Measurements from ENCODE around the gene IPMK. TPM values are rescaled to one million over a fixed set of nuclear protein-coding genes. Genes with fewer than 3 reads are reported as not detected.

IPMK gene
- total and polyA plus RNA-seq, 2 experiments from 2014 or later = 5.5 to 17.8 TPM

DNA sequence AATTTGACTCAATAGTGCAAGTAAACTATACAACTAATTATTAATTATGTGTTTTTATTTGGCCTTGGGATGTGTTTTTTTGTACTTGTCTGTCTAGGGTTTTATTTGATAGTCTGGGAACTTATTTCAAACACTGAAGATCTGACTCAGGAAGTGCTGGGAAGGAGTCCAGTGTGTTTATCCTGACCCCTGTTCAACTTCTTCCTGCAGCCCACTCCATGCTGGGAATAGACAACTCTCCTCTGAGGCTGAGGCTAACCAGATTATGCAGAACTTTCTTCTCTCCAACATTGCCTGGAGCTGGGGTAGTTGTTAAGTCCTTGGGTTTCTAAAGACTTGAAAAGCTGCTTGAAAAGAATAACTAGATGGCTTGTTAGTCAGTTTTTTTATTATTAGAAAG is 8.2 kb upstream of the IPMK start:
- Histone ChIP-seq H3K4me1 (ENCODE audit: insufficient read depth) (peaks cover 9% of the 10 kb centered on the region; the same call in 1 of the 2 replicates), H3F3A (replicated peaks; ENCODE audit: low read depth) (no peaks in the 10 kb centered on the region), H3K9me2 (ENCODE audit: insufficient read depth) (no peaks in the 10 kb centered on the region), H3K27ac (ENCODE audit: low read depth) (no peak overlapping the region), H3K79me2 (replicated peaks; ENCODE audit: insufficient read depth) (peaks cover 60% of the 10 kb centered on the region), H4K20me1 (replicated peaks; ENCODE audit: insufficient read depth) (no peaks in the 10 kb centered on the region; the same call in 1 of the 2 replicates), H3K27me3 (ENCODE audit: insufficient read depth) (no peaks in the 10 kb centered on the region), H3K4me3 (no peak overlapping the region), H3K36me3 (ENCODE audit: insufficient read depth) (peaks cover 7% of the 10 kb centered on the region; the same call in 1 of the 2 replicates), H2AFZ (no peak overlapping the region), H3K4me2 (no peak overlapping the region)
- H3K27me3 Mint-ChIP-seq (ENCODE audit: insufficient read depth, low read depth, poor library complexity) = peaks cover 3% of the 10 kb centered on the region
- H3K27ac Mint-ChIP-seq = no peak overlapping the region
- no peak for DNase-seq (ENCODE audit: low spot score)
- ATAC-seq = no peak
- TF ChIP-seq, protein P1, sequence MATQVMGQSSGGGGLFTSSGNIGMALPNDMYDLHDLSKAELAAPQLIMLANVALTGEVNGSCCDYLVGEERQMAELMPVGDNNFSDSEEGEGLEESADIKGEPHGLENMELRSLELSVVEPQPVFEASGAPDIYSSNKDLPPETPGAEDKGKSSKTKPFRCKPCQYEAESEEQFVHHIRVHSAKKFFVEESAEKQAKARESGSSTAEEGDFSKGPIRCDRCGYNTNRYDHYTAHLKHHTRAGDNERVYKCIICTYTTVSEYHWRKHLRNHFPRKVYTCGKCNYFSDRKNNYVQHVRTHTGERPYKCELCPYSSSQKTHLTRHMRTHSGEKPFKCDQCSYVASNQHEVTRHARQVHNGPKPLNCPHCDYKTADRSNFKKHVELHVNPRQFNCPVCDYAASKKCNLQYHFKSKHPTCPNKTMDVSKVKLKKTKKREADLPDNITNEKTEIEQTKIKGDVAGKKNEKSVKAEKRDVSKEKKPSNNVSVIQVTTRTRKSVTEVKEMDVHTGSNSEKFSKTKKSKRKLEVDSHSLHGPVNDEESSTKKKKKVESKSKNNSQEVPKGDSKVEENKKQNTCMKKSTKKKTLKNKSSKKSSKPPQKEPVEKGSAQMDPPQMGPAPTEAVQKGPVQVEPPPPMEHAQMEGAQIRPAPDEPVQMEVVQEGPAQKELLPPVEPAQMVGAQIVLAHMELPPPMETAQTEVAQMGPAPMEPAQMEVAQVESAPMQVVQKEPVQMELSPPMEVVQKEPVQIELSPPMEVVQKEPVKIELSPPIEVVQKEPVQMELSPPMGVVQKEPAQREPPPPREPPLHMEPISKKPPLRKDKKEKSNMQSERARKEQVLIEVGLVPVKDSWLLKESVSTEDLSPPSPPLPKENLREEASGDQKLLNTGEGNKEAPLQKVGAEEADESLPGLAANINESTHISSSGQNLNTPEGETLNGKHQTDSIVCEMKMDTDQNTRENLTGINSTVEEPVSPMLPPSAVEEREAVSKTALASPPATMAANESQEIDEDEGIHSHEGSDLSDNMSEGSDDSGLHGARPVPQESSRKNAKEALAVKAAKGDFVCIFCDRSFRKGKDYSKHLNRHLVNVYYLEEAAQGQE (IDR thresholded peaks at IDR 0.05; ENCODE audit: unreplicated experiment) = no peak
- TF ChIP-seq, protein P2, sequence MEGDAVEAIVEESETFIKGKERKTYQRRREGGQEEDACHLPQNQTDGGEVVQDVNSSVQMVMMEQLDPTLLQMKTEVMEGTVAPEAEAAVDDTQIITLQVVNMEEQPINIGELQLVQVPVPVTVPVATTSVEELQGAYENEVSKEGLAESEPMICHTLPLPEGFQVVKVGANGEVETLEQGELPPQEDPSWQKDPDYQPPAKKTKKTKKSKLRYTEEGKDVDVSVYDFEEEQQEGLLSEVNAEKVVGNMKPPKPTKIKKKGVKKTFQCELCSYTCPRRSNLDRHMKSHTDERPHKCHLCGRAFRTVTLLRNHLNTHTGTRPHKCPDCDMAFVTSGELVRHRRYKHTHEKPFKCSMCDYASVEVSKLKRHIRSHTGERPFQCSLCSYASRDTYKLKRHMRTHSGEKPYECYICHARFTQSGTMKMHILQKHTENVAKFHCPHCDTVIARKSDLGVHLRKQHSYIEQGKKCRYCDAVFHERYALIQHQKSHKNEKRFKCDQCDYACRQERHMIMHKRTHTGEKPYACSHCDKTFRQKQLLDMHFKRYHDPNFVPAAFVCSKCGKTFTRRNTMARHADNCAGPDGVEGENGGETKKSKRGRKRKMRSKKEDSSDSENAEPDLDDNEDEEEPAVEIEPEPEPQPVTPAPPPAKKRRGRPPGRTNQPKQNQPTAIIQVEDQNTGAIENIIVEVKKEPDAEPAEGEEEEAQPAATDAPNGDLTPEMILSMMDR (conservative IDR thresholded peaks at IDR 0.05; ENCODE audit: low read depth in 2 of 2) = no peak
- TF ChIP-seq JUNB (IDR thresholded peaks at IDR 0.05; ENCODE audit: unreplicated experiment) (no peak), NANOG (IDR thresholded peaks at IDR 0.05; ENCODE audit: borderline replicate concordance) (no peak), ZNF114 (CRISPR knock-in tag; IDR thresholded peaks at IDR 0.05) (no peak), CREB1 (CRISPR knock-in tag; IDR thresholded peaks at IDR 0.05; ENCODE audit: low read depth) (no peak), EZH2phosphoT487 (IDR thresholded peaks at IDR 0.05; ENCODE audit: unreplicated experiment) (no peak), STAT1 (IDR thresholded peaks at IDR 0.05; ENCODE audit: unreplicated experiment) (no peak), EZH2 (IDR thresholded peaks at IDR 0.05; ENCODE audit: low read depth, unreplicated experiment) (no peak), POLR2AphosphoS5 (IDR thresholded peaks at IDR 0.05; ENCODE audit: low read depth) (no peak), ZNF331 (CRISPR knock-in tag; IDR thresholded peaks at IDR 0.05; ENCODE audit: low read depth) (no peak)
- TF ChIP-seq, protein P3, sequence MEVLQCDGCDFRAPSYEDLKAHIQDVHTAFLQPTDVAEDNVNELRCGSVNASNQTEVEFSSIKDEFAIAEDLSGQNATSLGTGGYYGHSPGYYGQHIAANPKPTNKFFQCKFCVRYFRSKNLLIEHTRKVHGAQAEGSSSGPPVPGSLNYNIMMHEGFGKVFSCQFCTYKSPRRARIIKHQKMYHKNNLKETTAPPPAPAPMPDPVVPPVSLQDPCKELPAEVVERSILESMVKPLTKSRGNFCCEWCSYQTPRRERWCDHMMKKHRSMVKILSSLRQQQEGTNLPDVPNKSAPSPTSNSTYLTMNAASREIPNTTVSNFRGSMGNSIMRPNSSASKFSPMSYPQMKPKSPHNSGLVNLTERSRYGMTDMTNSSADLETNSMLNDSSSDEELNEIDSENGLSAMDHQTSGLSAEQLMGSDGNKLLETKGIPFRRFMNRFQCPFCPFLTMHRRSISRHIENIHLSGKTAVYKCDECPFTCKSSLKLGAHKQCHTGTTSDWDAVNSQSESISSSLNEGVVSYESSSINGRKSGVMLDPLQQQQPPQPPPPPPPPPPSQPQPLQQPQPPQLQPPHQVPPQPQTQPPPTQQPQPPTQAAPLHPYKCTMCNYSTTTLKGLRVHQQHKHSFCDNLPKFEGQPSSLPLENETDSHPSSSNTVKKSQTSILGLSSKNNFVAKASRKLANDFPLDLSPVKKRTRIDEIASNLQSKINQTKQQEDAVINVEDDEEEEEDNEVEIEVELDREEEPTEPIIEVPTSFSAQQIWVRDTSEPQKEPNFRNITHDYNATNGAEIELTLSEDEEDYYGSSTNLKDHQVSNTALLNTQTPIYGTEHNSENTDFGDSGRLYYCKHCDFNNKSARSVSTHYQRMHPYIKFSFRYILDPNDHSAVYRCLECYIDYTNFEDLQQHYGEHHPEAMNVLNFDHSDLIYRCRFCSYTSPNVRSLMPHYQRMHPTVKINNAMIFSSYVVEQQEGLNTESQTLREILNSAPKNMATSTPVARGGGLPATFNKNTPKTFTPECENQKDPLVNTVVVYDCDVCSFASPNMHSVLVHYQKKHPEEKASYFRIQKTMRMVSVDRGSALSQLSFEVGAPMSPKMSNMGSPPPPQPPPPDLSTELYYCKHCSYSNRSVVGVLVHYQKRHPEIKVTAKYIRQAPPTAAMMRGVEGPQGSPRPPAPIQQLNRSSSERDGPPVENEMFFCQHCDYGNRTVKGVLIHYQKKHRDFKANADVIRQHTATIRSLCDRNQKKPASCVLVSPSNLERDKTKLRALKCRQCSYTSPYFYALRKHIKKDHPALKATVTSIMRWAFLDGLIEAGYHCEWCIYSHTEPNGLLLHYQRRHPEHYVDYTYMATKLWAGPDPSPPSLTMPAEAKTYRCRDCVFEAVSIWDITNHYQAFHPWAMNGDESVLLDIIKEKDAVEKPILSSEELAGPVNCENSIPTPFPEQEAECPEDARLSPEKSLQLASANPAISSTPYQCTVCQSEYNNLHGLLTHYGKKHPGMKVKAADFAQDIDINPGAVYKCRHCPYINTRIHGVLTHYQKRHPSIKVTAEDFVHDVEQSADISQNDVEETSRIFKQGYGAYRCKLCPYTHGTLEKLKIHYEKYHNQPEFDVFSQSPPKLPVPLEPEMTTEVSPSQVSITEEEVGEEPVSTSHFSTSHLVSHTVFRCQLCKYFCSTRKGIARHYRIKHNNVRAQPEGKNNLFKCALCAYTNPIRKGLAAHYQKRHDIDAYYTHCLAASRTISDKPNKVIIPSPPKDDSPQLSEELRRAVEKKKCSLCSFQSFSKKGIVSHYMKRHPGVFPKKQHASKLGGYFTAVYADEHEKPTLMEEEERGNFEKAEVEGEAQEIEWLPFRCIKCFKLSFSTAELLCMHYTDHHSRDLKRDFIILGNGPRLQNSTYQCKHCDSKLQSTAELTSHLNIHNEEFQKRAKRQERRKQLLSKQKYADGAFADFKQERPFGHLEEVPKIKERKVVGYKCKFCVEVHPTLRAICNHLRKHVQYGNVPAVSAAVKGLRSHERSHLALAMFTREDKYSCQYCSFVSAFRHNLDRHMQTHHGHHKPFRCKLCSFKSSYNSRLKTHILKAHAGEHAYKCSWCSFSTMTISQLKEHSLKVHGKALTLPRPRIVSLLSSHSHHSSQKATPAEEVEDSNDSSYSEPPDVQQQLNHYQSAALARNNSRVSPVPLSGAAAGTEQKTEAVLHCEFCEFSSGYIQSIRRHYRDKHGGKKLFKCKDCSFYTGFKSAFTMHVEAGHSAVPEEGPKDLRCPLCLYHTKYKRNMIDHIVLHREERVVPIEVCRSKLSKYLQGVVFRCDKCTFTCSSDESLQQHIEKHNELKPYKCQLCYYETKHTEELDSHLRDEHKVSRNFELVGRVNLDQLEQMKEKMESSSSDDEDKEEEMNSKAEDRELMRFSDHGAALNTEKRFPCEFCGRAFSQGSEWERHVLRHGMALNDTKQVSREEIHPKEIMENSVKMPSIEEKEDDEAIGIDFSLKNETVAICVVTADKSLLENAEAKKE (CRISPR knock-in tag; IDR thresholded peaks at IDR 0.05) = no peak
- TF ChIP-seq, protein P4, sequence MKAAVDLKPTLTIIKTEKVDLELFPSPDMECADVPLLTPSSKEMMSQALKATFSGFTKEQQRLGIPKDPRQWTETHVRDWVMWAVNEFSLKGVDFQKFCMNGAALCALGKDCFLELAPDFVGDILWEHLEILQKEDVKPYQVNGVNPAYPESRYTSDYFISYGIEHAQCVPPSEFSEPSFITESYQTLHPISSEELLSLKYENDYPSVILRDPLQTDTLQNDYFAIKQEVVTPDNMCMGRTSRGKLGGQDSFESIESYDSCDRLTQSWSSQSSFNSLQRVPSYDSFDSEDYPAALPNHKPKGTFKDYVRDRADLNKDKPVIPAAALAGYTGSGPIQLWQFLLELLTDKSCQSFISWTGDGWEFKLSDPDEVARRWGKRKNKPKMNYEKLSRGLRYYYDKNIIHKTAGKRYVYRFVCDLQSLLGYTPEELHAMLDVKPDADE (IDR thresholded peaks at IDR 0.05) = no peak
- H3K36me3 Mint-ChIP-seq (ENCODE audit: low read depth) = peaks cover 21% of the 10 kb centered on the region; the same call in 2 of the 3 replicates
- H3K4me3 Mint-ChIP-seq = no peak overlapping the region
- peaks cover 21% of the 10 kb centered on the region; the same call in 2 of the 3 replicates for H3K4me1 Mint-ChIP-seq
- H3K9me3 Mint-ChIP-seq = no peaks in the 10 kb centered on the region

Data from GM23338 (cell line).